ENCODE results near the gene CAMKK2. TPM values are rescaled to one million over a fixed set of nuclear protein-coding genes. Genes with fewer than 3 reads are reported as not detected.
"Not testable (repeated sequence)": the region's sequence is repeated elsewhere in the genome, so short reads cannot be mapped to it uniquely, and the experiment has no call there.

CAMKK2 gene
- polyA plus RNA-seq, 1 donor = 45.5 TPM

DNA sequence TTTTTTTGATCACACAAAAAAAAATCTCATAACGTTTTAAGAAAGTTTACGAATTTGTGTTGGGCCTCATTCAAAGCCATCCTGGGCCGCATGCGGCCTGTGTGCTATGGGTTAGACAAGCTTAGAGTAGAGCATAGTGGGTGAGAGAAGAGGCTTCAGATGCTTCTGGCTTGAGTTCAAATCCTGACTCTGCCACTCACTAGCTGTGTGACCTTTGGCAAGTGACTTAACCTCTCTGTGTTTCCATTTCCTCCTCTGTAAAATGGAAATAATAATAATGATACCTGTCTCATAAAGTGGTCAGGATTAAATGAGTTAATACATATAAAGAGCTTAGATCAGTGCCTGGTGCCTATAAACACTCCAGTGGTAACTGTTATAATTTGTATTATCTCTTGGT is 80.4 kb downstream of the CAMKK2 start:
- Histone ChIP-seq H3K36me3 (ENCODE audit: control insufficient read depth, insufficient read depth, low read length) (peaks cover 31% of the 10 kb centered on the region), H3K4me1 (ENCODE audit: control insufficient read depth, insufficient read depth, low read length) (peaks cover 59% of the 10 kb centered on the region), H3K27me3 (ENCODE audit: control insufficient read depth, insufficient read depth, low read length) (no peaks in the 10 kb centered on the region), H3K27ac (ENCODE audit: low read length) (peak overlapping the region; percentile 96), H3K9me3 (ENCODE audit: control insufficient read depth, low read depth, low read length) (no peaks in the 10 kb centered on the region), H3K4me3 (ENCODE audit: low read length) (no peak overlapping the region)
- WGBS (ENCODE audit: insufficient coverage, low lambda C conversion rate) = no CpG with 5 or more reads among the region's 4 CpGs
- DNase-seq = no peak

DNA sequence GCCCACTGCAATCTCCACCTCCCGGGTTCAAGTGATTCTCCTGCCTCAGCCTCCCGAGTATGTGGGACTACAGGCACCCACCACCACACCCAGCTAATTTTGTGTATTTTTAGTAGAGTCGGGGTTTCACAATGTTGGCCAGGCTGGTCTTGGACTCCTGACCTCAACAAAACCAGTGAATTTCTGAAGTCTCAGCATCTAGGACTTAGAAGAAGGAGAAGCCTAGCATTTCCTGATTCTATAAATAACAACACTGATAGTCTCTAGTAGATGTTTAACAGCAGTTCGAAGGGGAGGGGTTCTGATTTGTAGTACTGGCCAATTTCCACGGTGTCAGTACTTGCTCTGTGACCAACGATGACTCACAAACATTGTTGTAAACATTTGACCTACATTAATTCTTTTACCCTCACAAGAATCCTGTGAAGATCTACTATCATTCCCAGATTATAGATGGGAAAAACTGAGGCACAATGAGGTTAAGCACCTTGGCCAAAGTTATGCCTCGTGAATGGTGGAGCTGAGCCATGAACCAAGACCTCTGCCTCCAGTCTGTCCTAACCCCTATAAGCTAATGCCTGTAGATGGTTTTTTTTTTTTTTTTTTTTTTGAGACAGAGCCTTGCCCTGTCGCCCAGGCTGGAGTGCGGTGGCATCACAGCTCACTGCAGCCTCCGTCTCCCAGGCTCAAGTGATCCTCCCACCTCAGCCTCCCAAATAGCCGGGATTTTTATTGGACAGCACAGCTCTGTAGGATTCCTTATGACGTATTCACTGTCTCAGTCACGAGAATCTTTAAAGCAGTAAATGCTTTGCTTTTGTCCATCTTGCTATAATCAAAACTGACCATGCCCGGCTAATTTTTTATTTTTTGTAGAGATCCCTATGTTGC is 81.4 kb downstream of the CAMKK2 start:
- peak; percentile 90 to 96 for DNase-seq
- peaks cover 60% of the 10 kb centered on the region for H3K4me1 ChIP-seq (ENCODE audit: control insufficient read depth, insufficient read depth, low read length)
- H3K4me3 ChIP-seq (ENCODE audit: low read length) = no peak overlapping the region
- no peaks in the 10 kb centered on the region for H3K27me3 ChIP-seq (ENCODE audit: control insufficient read depth, insufficient read depth, low read length)
- H3K36me3 ChIP-seq (ENCODE audit: control insufficient read depth, insufficient read depth, low read length) = peaks cover 29% of the 10 kb centered on the region
- no CpG with 5 or more reads among the region's 14 CpGs for WGBS (ENCODE audit: insufficient coverage, low lambda C conversion rate)
- peak overlapping the region; percentile 96 for H3K27ac ChIP-seq (ENCODE audit: low read length)
- no peaks in the 10 kb centered on the region for H3K9me3 ChIP-seq (ENCODE audit: control insufficient read depth, low read depth, low read length)

DNA sequence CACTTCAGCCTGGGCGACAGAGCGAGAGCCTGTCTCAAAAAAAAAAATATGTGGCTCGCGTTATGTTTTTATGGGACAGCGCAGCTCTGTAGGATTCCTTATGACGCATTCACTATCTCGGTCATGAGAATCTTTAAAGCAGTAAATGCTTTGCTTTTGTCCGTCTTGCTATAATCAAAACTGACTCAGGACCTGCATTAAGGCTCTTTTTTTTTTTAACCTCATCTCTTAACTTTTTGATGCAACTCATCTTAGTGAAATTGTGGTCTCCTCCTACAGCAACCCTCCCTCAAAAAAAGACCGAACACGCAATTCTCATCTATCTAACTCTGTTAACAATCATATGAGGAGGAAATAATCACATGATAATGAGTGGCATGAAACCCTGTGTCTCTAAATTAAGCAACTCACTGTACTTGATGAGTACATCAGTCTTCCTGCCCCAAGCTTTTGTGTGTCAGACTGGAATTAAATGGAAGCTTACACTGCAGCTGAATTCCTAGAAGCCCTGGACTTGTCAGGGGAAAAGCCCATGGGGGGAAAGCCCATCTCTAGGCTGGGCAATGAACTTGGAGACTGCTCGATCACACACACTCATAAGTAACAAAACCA is 82.2 kb downstream of the CAMKK2 start:
- H3K27ac ChIP-seq (ENCODE audit: low read length) = peak overlapping the region; percentile 96
- peaks cover 25% of the 10 kb centered on the region for H3K36me3 ChIP-seq (ENCODE audit: control insufficient read depth, insufficient read depth, low read length)
- DNase-seq = peak; percentile 52 to 81
- no peaks in the 10 kb centered on the region for H3K27me3 ChIP-seq (ENCODE audit: control insufficient read depth, insufficient read depth, low read length)
- no peak overlapping the region for H3K4me3 ChIP-seq (ENCODE audit: low read length)
- H3K4me1 ChIP-seq (ENCODE audit: control insufficient read depth, insufficient read depth, low read length) = peaks cover 63% of the 10 kb centered on the region
- 50% methylated on average over 2 of the region's 11 CpGs for WGBS (ENCODE audit: insufficient coverage, low lambda C conversion rate)
- H3K9me3 ChIP-seq (ENCODE audit: control insufficient read depth, low read depth, low read length) = no peaks in the 10 kb centered on the region

DNA sequence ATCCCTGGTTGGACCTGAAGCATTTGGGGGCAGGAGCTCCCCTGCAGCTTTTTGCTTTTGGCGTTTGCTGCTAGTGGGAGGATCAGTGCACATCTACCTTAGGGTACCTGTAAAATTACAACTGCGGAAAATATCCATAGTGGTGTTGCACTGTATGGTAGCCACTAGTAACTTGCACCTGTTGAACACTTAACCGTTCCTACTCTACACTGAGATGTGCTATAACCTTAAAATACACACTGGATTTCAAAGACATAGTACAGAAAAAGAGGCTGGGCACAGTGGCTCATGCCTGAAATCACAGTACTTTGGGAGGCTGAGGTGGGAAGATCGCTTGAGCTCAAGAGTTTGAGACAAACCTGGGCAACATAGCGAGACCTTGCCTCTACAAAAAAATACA is 83.6 kb downstream of the CAMKK2 start:
- peaks cover 17% of the 10 kb centered on the region for H3K36me3 ChIP-seq (ENCODE audit: control insufficient read depth, insufficient read depth, low read length)

DNA sequence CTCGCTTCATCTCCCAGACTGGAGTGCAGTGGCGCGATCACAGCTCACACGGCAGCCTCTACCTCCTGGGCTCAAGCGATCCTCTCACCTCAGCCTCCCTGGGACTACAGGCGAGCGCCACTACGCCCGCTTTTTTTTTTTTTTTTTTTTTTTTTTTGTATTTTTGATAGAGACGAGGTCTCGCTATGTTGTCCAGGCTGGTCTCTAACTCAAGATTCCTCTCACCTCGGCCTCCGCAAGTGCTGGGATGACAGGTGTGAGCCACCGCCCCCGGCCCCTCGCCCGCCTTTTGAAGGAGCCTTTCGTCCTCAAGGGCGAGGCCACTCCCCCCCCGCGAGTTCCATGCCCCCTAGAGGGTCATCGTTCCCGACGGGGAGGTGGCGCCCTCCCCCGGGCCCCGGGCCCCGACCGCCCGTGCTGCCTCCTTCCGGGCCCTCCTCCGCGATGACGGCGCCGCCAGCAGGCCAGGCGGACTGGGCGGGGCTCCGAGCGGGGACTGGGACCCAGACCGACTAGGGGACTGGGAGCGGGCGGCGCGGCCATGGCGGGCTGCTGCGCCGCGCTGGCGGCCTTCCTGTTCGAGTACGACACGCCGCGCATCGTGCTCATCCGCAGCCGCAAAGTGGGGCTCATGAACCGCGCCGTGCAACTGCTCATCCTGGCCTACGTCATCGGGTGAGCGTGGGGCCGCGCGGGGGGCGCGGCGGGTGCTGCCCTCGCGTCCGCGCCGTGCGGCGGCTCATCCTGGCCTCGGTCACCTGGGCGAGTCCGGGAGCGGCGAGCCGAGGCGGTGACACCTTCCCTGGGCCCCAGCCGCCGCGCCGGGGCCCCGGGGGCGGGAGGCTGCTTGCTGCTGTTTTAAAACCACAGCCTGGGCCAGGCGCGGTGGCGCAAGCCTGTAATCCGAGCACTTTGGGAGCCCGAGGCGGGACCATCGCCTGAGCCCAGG is 86.6 kb downstream of the CAMKK2 start, which contains the start of gene P2RX4:
Gene P2RX4 (plus strand): TSS at position 506 of the 949 bp plus-strand sequence. CDS start 36 bp downstream, at position 542.
- Histone ChIP-seq H3K36me3 (ENCODE audit: control insufficient read depth, insufficient read depth, low read length) (peaks cover 15% of the 10 kb centered on the region), H3K4me3 (ENCODE audit: low read length) (peak within 1 kb of the TSS; percentile 86), H3K4me1 (ENCODE audit: control insufficient read depth, insufficient read depth, low read length) (peaks cover 26% of the 10 kb centered on the region), H3K27ac (ENCODE audit: low read length) (peak within 1 kb of the TSS; percentile 93), H3K27me3 (ENCODE audit: control insufficient read depth, insufficient read depth, low read length) (no peaks in the 10 kb centered on the region), H3K9me3 (ENCODE audit: control insufficient read depth, low read depth, low read length) (no peaks in the 10 kb centered on the region)
- peak; percentile 91 to 96 for DNase-seq
- WGBS (ENCODE audit: insufficient coverage, low lambda C conversion rate) = no CpG with 5 or more reads among the region's 97 CpGs

More for the DNA sequence above, 83.6 kb downstream of the CAMKK2 start:
- Histone ChIP-seq H3K27ac (ENCODE audit: low read length) (peak overlapping the region; percentile 96), H3K4me1 (ENCODE audit: control insufficient read depth, insufficient read depth, low read length) (peaks cover 53% of the 10 kb centered on the region), H3K9me3 (ENCODE audit: control insufficient read depth, low read depth, low read length) (no peaks in the 10 kb centered on the region), H3K4me3 (ENCODE audit: low read length) (no peak overlapping the region), H3K27me3 (ENCODE audit: control insufficient read depth, insufficient read depth, low read length) (no peaks in the 10 kb centered on the region)
- WGBS (ENCODE audit: insufficient coverage, low lambda C conversion rate) = no CpG with 5 or more reads among the region's 5 CpGs
- no peak for DNase-seq

DNA sequence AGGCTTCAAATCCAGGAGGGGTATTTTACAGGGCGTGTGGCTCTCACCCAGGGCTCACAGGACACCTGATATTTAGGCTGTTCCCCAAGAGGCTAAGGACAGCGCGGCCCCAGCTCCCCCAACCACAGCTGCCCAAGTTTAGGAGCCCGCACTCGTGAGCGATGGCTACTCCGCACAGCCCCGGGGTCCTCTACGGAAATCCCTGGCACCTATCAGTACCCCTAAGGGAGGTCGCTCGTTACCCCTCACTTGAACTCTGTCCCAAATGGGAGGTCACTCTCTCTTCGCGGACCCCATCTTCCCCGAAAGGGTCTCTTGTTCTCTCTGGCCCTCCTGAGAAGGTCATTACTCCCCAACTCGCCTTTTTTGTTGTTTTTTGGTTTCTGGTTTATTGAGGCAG is 87.3 kb downstream of the CAMKK2 start:
- H3K9me3 ChIP-seq (ENCODE audit: control insufficient read depth, low read depth, low read length) = no peaks in the 10 kb centered on the region
- H3K4me1 ChIP-seq (ENCODE audit: control insufficient read depth, insufficient read depth, low read length) = peaks cover 21% of the 10 kb centered on the region
- peak overlapping the region; percentile 86 for H3K4me3 ChIP-seq (ENCODE audit: low read length)
- WGBS (ENCODE audit: insufficient coverage, low lambda C conversion rate) = no CpG with 5 or more reads among the region's 15 CpGs
- DNase-seq = no peak
- no peaks in the 10 kb centered on the region for H3K27me3 ChIP-seq (ENCODE audit: control insufficient read depth, insufficient read depth, low read length)
- H3K27ac ChIP-seq (ENCODE audit: low read length) = peak overlapping the region; percentile 93
- H3K36me3 ChIP-seq (ENCODE audit: control insufficient read depth, insufficient read depth, low read length) = peaks cover 15% of the 10 kb centered on the region

DNA sequence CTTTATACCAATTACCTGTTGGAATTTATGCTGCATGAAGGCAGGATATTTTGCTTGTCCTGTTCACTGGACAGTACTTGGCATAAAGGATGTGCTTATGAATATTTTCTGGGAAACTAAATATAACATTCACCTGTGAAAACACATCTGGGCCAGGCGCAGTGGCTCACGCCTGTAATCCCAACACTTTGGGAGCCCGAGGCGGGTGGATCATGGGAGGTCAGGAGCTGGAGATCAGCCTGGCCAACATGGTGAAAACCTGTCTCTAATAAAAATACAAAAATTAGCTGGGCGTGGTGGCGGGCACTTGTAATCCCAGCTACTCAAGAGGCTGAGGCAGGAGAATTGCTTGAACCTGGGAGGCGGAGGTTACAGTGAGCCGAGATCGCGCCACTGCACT is 87.9 kb downstream of the CAMKK2 start:
- H3K4me3 ChIP-seq (ENCODE audit: low read length); DNase-seq; H3K27ac ChIP-seq (ENCODE audit: low read length); H3K9me3 ChIP-seq (ENCODE audit: control insufficient read depth, low read depth, low read length); H3K27me3 ChIP-seq (ENCODE audit: control insufficient read depth, insufficient read depth, low read length): not testable (repeated sequence)
- Histone ChIP-seq H3K36me3 (ENCODE audit: control insufficient read depth, insufficient read depth, low read length) (peaks cover 12% of the 10 kb centered on the region), H3K4me1 (ENCODE audit: control insufficient read depth, insufficient read depth, low read length) (peaks cover 16% of the 10 kb centered on the region)
- WGBS (ENCODE audit: insufficient coverage, low lambda C conversion rate) = 100% methylated on average over 1 of the region's 10 CpGs

DNA sequence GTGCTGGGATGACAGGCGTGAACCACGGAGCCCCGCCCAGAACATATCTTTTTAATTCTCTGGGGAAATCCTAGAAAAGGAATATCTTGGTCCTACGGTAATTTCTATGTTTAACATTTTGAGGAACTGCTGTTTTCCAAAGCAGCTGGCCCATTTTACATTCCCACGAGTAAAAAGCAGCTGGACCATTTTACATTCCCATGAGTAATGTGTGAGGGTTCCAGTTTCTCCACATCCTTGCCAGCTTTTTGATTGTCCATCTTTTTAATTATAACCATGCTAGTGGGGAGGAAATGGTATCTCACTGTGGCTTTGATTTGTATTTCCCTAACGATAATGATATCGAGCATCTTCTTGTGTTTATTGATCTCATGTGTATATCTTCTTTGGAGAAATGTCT is 91.0 kb downstream of the CAMKK2 start:
- Histone ChIP-seq H3K9me3 (ENCODE audit: control insufficient read depth, low read depth, low read length) (no peaks in the 10 kb centered on the region), H3K4me1 (ENCODE audit: control insufficient read depth, insufficient read depth, low read length) (peaks cover 4% of the 10 kb centered on the region), H3K4me3 (ENCODE audit: low read length) (no peak overlapping the region), H3K27ac (ENCODE audit: low read length) (no peak overlapping the region), H3K36me3 (ENCODE audit: control insufficient read depth, insufficient read depth, low read length) (no peaks in the 10 kb centered on the region), H3K27me3 (ENCODE audit: control insufficient read depth, insufficient read depth, low read length) (no peaks in the 10 kb centered on the region)
- WGBS (ENCODE audit: insufficient coverage, low lambda C conversion rate) = no CpG with 5 or more reads among the region's 7 CpGs
- DNase-seq = no peak

DNA sequence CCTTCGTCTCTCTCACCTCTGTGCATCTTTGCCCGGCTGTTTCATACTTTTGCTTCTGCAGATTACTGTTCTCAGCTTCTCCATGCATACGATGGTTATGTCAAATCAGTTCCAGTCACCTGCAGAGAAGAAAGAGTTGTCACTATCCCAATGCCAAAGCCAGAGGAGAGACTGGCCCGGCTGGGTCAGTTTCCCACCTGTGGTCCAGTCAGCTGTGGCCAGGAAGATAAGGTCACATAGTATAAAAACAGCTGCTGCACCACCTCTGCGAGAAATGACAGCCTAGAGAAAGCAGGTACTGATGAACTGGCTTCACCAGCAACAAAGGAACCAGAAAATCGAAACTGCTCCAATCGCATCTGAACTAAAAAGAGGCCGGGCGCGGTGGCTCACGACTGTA is 93.0 kb downstream of the CAMKK2 start:
- DNase-seq = no peak
- no peaks in the 10 kb centered on the region for H3K27me3 ChIP-seq (ENCODE audit: control insufficient read depth, insufficient read depth, low read length)
- no peaks in the 10 kb centered on the region for H3K4me1 ChIP-seq (ENCODE audit: control insufficient read depth, insufficient read depth, low read length)
- H3K4me3 ChIP-seq (ENCODE audit: low read length) = no peak overlapping the region
- no peaks in the 10 kb centered on the region for H3K36me3 ChIP-seq (ENCODE audit: control insufficient read depth, insufficient read depth, low read length)
- WGBS (ENCODE audit: insufficient coverage, low lambda C conversion rate) = 60% methylated on average over 1 of the region's 11 CpGs
- H3K27ac ChIP-seq (ENCODE audit: low read length) = no peak overlapping the region
- H3K9me3 ChIP-seq (ENCODE audit: control insufficient read depth, low read depth, low read length) = no peaks in the 10 kb centered on the region
